Naive B cell (primary cell): ENCODE data around the gene LIMD2. TPM values are rescaled to one million over a fixed set of nuclear protein-coding genes. Genes with fewer than 3 reads are reported as not detected.
"Not testable (repeated sequence)": the region's sequence is repeated elsewhere in the genome, so short reads cannot be mapped to it uniquely, and the experiment has no call there.

Source experiments
- ATAC-seq, 2 donors: fragments of 150-1000 bp; cut with Tn5 transposase; 2 replicates each; pipeline ENCODE4 v1.10.0; 2021; ENCODE audit warnings: low read depth in 2 of 2, mild to moderate bottlenecking in 2 of 2, moderate library complexity in 2 of 2
- DNase-seq: peaks from one replicate; pipeline ENCODE4 v3.0.0; 2022
- H3K27ac Mint-ChIP-seq, 6 donors: one replicate each; pipeline ENCODE4 v1.8.0; 2020 to 2022; ENCODE audit warnings: mild to moderate bottlenecking in 6 of 6, mixed read lengths in 6 of 6, moderate library complexity in 5 of 6, inconsistent platforms in 2 of 6
- H3K27me3 Mint-ChIP-seq, 3 donors: one replicate each; pipeline ENCODE4 v1.8.0; 2021 to 2022; ENCODE audit warnings: mixed read lengths in 3 of 3, mild to moderate bottlenecking in 1 of 3
- H3K36me3 Mint-ChIP-seq, 2 donors: one replicate each; pipeline ENCODE4 v1.8.0; 2020 to 2022; ENCODE audit warnings: mixed read lengths in 2 of 2, inconsistent platforms in 1 of 2, mild to moderate bottlenecking in 1 of 2
- H3K4me1 Mint-ChIP-seq, 3 donors: one replicate each; pipeline ENCODE4 v1.8.0; 2020 to 2022; ENCODE audit warnings: mixed read lengths in 3 of 3, inconsistent platforms in 1 of 3, mild to moderate bottlenecking in 1 of 3, moderate library complexity in 1 of 3
- H3K4me3 Mint-ChIP-seq, 8 donors: one replicate each; pipeline ENCODE4 v1.8.0; 2020 to 2022; ENCODE audit warnings: mild to moderate bottlenecking in 8 of 8, mixed read lengths in 8 of 8, moderate library complexity in 8 of 8, inconsistent platforms in 2 of 8
- H3K9me3 Mint-ChIP-seq, 7 donors: one replicate each; pipeline ENCODE4 v1.8.0; 2020 to 2022; ENCODE audit warnings: mixed read lengths in 7 of 7, mild to moderate bottlenecking in 5 of 7, inconsistent platforms in 2 of 7, moderate library complexity in 1 of 7
- polyA plus RNA-seq, 6 donors: library from polyadenylated mRNA; unstranded; fragments of 300-500 nt; fragmentation: Illumina TruSeq; gene quantifications; one replicate each; pipeline ENCODE4 v1.2.3, GENCODE V29; 2021; ENCODE audit warnings: low read depth in 6 of 6

Gene LIMD2
- 100 to 1,000 TPM; 557 to 994 (median 667) TPM for polyA plus RNA-seq

- peaks cover 0 to 16% of the 10 kb centered on the region in 2 donors for H3K36me3 Mint-ChIP-seq
- H3K9me3 Mint-ChIP-seq = peaks cover 0 to 2% (median 0%) of the 10 kb centered on the region in 7 donors
- no peaks in the 10 kb centered on the region for H3K27me3 Mint-ChIP-seq
- peaks cover 58 to 69% (median 59%) of the 10 kb centered on the region in 3 donors for H3K4me1 Mint-ChIP-seq
- H3K4me3 Mint-ChIP-seq = peak within 1 kb of the TSS; percentile 91 to 99 (median 98)
- peak within 1 kb of the TSS; percentile 91 to 99 (median 98) for H3K27ac Mint-ChIP-seq
- ATAC-seq (peak; percentile 22 to 26), DNase-seq (peak; percentile 82)
Measured at GRCh38 chr17:63699638-63700527, at the start of gene LIMD2. Gene LIMD2, minus strand, starts transcription at chr17:63700125. Its CDS starts 827 bp downstream, at chr17:63699298.

- Mint-ChIP-seq H3K27ac (peak within 1 kb of the TSS; percentile 94 to 100 (median 98)), H3K27me3 (no peaks in the 10 kb centered on the region), H3K4me3 (peak within 1 kb of the TSS; percentile 83 to 99 (median 92)), H3K4me1 (peaks cover 12 to 33% (median 26%) of the 10 kb centered on the region in 3 donors), H3K36me3 (no peaks in the 10 kb centered on the region), H3K9me3 (no peaks in the 10 kb centered on the region)
- peak; percentile 79 to 81 for ATAC-seq
- DNase-seq = peak; percentile 99
Measured at GRCh38 chr17:63741408-63742173, 41.7 kb upstream of the LIMD2 start, which contains the start of gene STRADA. Gene STRADA, minus strand, starts transcription at chr17:63741799. Its CDS starts 13,430 bp downstream, at chr17:63728369.

- Mint-ChIP-seq H3K9me3 (no peaks in the 10 kb centered on the region), H3K4me1 (peaks cover 12 to 33% (median 31%) of the 10 kb centered on the region in 3 donors), H3K27ac (peak overlapping the region; percentile 94 to 100 (median 96)), H3K4me3 (peak overlapping the region; percentile 83 to 99 (median 92)), H3K27me3 (no peaks in the 10 kb centered on the region), H3K36me3 (no peaks in the 10 kb centered on the region)
- ATAC-seq (peak in 1 of 2 donors; percentile 0), DNase-seq (no peak)
Measured at GRCh38 chr17:63741143-63741407, 41.1 kb upstream of the LIMD2 start.

GRCh38 chr17:63740464-63741142, 40.7 kb upstream of the LIMD2 start:
- Mint-ChIP-seq H3K27ac (peak overlapping the region; percentile 79 to 100 (median 96)), H3K36me3 (no peaks in the 10 kb centered on the region), H3K4me1 (peaks cover 12 to 33% (median 31%) of the 10 kb centered on the region in 3 donors), H3K27me3 (no peaks in the 10 kb centered on the region), H3K4me3 (peak overlapping the region; percentile 83 to 99 (median 92)), H3K9me3 (no peaks in the 10 kb centered on the region)
- ATAC-seq = no peak
- DNase-seq = no peak

- Mint-ChIP-seq H3K4me3 (no peak overlapping the region), H3K4me1 (peaks cover 4 to 15% (median 13%) of the 10 kb centered on the region in 3 donors), H3K27ac (peak overlapping the region in 2 of 6 donors; percentile 37 to 66), H3K9me3 (no peaks in the 10 kb centered on the region), H3K27me3 (no peaks in the 10 kb centered on the region), H3K36me3 (no peaks in the 10 kb centered on the region)
- ATAC-seq (no peak), DNase-seq (no peak)
Measured at GRCh38 chr17:63735691-63736090, 35.8 kb upstream of the LIMD2 start.

GRCh38 chr17:63722403-63722802, 22.5 kb upstream of the LIMD2 start:
- ATAC-seq (no peak), DNase-seq (no peak)
- Mint-ChIP-seq H3K4me3 (no peak overlapping the region), H3K4me1 (peaks cover 0 to 4% (median 0%) of the 10 kb centered on the region in 3 donors), H3K27me3 (no peaks in the 10 kb centered on the region), H3K27ac (peak overlapping the region in 1 of 6 donors; percentile 42), H3K36me3 (peaks cover 6 to 7% of the 10 kb centered on the region in 2 donors), H3K9me3 (no peaks in the 10 kb centered on the region)

- H3K4me1 Mint-ChIP-seq, H3K4me3 Mint-ChIP-seq, H3K9me3 Mint-ChIP-seq, DNase-seq, H3K27me3 Mint-ChIP-seq, ATAC-seq, H3K27ac Mint-ChIP-seq: not testable (repeated sequence)
- peaks cover 0 to 13% of the 10 kb centered on the region in 2 donors for H3K36me3 Mint-ChIP-seq
Measured at GRCh38 chr17:63720194-63720593, 20.3 kb upstream of the LIMD2 start.

- Mint-ChIP-seq H3K27me3 (no peaks in the 10 kb centered on the region), H3K27ac (no peak overlapping the region), H3K4me3 (no peak overlapping the region), H3K36me3 (peaks cover 0 to 13% of the 10 kb centered on the region in 2 donors), H3K9me3 (no peaks in the 10 kb centered on the region), H3K4me1 (peaks cover 0 to 4% (median 0%) of the 10 kb centered on the region in 3 donors)
- DNase-seq = no peak
- ATAC-seq = no peak
Measured at GRCh38 chr17:63718988-63719387, 19.1 kb upstream of the LIMD2 start.

GRCh38 chr17:63716426-63716825, 16.5 kb upstream of the LIMD2 start:
- H3K27me3 Mint-ChIP-seq = no peaks in the 10 kb centered on the region
- H3K4me3 Mint-ChIP-seq = no peak overlapping the region
- ATAC-seq (no peak), DNase-seq (no peak)
- peaks cover 0 to 13% of the 10 kb centered on the region in 2 donors for H3K36me3 Mint-ChIP-seq
- peaks cover 0 to 4% (median 2%) of the 10 kb centered on the region in 3 donors for H3K4me1 Mint-ChIP-seq
- H3K27ac Mint-ChIP-seq = peak overlapping the region in 2 of 6 donors; percentile 51 to 86
- H3K9me3 Mint-ChIP-seq = no peaks in the 10 kb centered on the region

GRCh38 chr17:63714550-63715277, 14.8 kb upstream of the LIMD2 start:
- no peaks in the 10 kb centered on the region for H3K9me3 Mint-ChIP-seq
- peaks cover 8 to 13% (median 11%) of the 10 kb centered on the region in 3 donors for H3K4me1 Mint-ChIP-seq
- no peak for DNase-seq
- peaks cover 0 to 13% of the 10 kb centered on the region in 2 donors for H3K36me3 Mint-ChIP-seq
- H3K4me3 Mint-ChIP-seq = no peak overlapping the region
- no peaks in the 10 kb centered on the region for H3K27me3 Mint-ChIP-seq
- no peak for ATAC-seq
- H3K27ac Mint-ChIP-seq = peak overlapping the region in 2 of 6 donors; percentile 30 to 39

- peaks cover 32 to 57% (median 47%) of the 10 kb centered on the region in 3 donors for H3K4me1 Mint-ChIP-seq
- no peaks in the 10 kb centered on the region for H3K9me3 Mint-ChIP-seq
- no peaks in the 10 kb centered on the region for H3K27me3 Mint-ChIP-seq
- no peak for DNase-seq
- H3K4me3 Mint-ChIP-seq = peak overlapping the region in 2 of 8 donors; percentile 19 to 35
- ATAC-seq = no peak
- no peaks in the 10 kb centered on the region for H3K36me3 Mint-ChIP-seq
- H3K27ac Mint-ChIP-seq = peak overlapping the region; percentile 12 to 86 (median 76)
Measured at GRCh38 chr17:63709110-63709509, 9.2 kb upstream of the LIMD2 start.

GRCh38 chr17:63707151-63707550, 7.2 kb upstream of the LIMD2 start:
- Mint-ChIP-seq H3K36me3 (peaks cover 0 to 8% of the 10 kb centered on the region in 2 donors), H3K4me3 (no peak overlapping the region), H3K9me3 (no peaks in the 10 kb centered on the region), H3K4me1 (peaks cover 48 to 74% (median 66%) of the 10 kb centered on the region in 3 donors), H3K27ac (peak overlapping the region in 4 of 6 donors; percentile 32 to 89 (median 68)), H3K27me3 (no peaks in the 10 kb centered on the region)
- DNase-seq (no peak), ATAC-seq (no peak)
